SK-N-SH (cell line): Measurements from ENCODE around the gene LMAN2.

ENCODE experiments used
- CHD2 ChIP-seq: fragments of 150-350 bp; IDR thresholded peaks from 2 replicates; pipeline ENCODE4 v1.6.1; 2018; ENCODE audit warnings: low read length; ENCODE audit not compliant: partially characterized antibody
- EP300 ChIP-seq, 2 experiments: IDR thresholded peaks; 2 replicates each; pipeline versions ENCODE4 v1.4.0 to v1.6.1; 2012; ENCODE audit warnings: borderline replicate concordance in 1 of 2, low read depth in 1 of 2, low read length in 1 of 2
- EZH2phosphoT487 ChIP-seq: fragments of 200-600 bp; sonication (generic); IDR thresholded peaks from 2 replicates; pipeline ENCODE4 v1.6.1; 2017; ENCODE audit warnings: low read depth, mixed run types, mild to moderate bottlenecking, antibody characterized with exemption, moderate library complexity, borderline replicate concordance
- POLR2AphosphoS5 ChIP-seq: IDR thresholded peaks from 2 replicates; pipeline ENCODE4 v1.6.1; 2012; ENCODE audit warnings: low read depth, low read length
- RAD21 ChIP-seq: IDR thresholded peaks from 2 replicates; pipeline ENCODE4 v1.6.1; 2012; ENCODE audit warnings: mild to moderate bottlenecking, low read length
- SIN3A ChIP-seq: IDR thresholded peaks from 2 replicates; pipeline ENCODE4 v1.6.1; 2012; ENCODE audit warnings: low read depth, mild to moderate bottlenecking, low read length, moderate library complexity, borderline replicate concordance
- TAF1 ChIP-seq: IDR thresholded peaks from 2 replicates; pipeline ENCODE4 v1.6.1; 2012; ENCODE audit warnings: low read depth, mild to moderate bottlenecking, low read length, moderate library complexity, borderline replicate concordance
- TF ChIP-seq, protein P1 (sequence below): fragments of 200-600 bp; sonication (generic); IDR thresholded peaks from 2 replicates; pipeline ENCODE4 v1.6.1; 2017; ENCODE audit warnings: antibody characterized with exemption, mild to moderate bottlenecking, moderate library complexity
- TF ChIP-seq, protein P2 (sequence below): IDR thresholded peaks from 2 replicates; pipeline ENCODE4 v1.4.0; 2012; ENCODE audit warnings: low read depth
- TF ChIP-seq, protein P3 (sequence below): IDR thresholded peaks from 2 replicates; pipeline ENCODE4 v1.6.1; 2012; ENCODE audit warnings: mild to moderate bottlenecking, low read depth, low read length, moderate library complexity

DNA sequence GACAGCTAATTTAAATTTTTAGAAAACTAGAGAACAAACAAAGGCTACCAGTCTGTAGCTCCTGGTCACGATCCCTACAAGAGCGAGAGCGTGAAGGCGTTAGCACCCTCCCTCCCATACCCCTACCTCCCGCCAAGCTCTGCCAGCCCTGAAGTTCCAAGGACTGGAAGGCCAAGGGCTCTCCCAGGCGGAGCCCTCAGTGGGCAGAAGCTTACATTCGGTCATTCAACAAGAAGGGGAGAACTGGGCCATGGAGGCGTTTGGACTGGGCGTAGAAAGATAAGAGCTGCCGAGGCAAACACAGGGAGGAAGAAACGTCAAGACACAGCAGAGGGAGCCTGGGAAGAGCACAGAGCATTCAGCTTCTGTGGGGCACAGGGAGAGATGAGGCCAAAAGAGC, 42.7 kb downstream of the LMAN2 start:
- TF ChIP-seq RAD21 (no peak), EP300 (IDR thresholded peaks at IDR 0.05; ENCODE audit: borderline replicate concordance in 1 of 2, low read depth in 1 of 2, low read length in 1 of 2) (no peak), POLR2AphosphoS5 (no peak), CHD2 (no peak), SIN3A (no peak), TAF1 (no peak), EZH2phosphoT487 (no peak)
- TF ChIP-seq, protein P1, sequence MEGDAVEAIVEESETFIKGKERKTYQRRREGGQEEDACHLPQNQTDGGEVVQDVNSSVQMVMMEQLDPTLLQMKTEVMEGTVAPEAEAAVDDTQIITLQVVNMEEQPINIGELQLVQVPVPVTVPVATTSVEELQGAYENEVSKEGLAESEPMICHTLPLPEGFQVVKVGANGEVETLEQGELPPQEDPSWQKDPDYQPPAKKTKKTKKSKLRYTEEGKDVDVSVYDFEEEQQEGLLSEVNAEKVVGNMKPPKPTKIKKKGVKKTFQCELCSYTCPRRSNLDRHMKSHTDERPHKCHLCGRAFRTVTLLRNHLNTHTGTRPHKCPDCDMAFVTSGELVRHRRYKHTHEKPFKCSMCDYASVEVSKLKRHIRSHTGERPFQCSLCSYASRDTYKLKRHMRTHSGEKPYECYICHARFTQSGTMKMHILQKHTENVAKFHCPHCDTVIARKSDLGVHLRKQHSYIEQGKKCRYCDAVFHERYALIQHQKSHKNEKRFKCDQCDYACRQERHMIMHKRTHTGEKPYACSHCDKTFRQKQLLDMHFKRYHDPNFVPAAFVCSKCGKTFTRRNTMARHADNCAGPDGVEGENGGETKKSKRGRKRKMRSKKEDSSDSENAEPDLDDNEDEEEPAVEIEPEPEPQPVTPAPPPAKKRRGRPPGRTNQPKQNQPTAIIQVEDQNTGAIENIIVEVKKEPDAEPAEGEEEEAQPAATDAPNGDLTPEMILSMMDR = no peak
- TF ChIP-seq, protein P2, sequence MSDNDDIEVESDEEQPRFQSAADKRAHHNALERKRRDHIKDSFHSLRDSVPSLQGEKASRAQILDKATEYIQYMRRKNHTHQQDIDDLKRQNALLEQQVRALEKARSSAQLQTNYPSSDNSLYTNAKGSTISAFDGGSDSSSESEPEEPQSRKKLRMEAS = no peak
- TF ChIP-seq, protein P3, sequence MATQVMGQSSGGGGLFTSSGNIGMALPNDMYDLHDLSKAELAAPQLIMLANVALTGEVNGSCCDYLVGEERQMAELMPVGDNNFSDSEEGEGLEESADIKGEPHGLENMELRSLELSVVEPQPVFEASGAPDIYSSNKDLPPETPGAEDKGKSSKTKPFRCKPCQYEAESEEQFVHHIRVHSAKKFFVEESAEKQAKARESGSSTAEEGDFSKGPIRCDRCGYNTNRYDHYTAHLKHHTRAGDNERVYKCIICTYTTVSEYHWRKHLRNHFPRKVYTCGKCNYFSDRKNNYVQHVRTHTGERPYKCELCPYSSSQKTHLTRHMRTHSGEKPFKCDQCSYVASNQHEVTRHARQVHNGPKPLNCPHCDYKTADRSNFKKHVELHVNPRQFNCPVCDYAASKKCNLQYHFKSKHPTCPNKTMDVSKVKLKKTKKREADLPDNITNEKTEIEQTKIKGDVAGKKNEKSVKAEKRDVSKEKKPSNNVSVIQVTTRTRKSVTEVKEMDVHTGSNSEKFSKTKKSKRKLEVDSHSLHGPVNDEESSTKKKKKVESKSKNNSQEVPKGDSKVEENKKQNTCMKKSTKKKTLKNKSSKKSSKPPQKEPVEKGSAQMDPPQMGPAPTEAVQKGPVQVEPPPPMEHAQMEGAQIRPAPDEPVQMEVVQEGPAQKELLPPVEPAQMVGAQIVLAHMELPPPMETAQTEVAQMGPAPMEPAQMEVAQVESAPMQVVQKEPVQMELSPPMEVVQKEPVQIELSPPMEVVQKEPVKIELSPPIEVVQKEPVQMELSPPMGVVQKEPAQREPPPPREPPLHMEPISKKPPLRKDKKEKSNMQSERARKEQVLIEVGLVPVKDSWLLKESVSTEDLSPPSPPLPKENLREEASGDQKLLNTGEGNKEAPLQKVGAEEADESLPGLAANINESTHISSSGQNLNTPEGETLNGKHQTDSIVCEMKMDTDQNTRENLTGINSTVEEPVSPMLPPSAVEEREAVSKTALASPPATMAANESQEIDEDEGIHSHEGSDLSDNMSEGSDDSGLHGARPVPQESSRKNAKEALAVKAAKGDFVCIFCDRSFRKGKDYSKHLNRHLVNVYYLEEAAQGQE = no peak
